Endodermal cell (in vitro differentiated cells): Measurements from ENCODE around the gene TVP23B. TPM values are rescaled to one million over a fixed set of nuclear protein-coding genes. Genes with fewer than 3 reads are reported as not detected.
"Not testable (repeated sequence)": the region's sequence is repeated elsewhere in the genome, so short reads cannot be mapped to it uniquely, and the experiment has no call there.

ENCODE experiments used
- DNase-seq: peaks from one replicate; pipeline ENCODE4 v3.0.0-alpha.2; 2017
- H3K27ac ChIP-seq: 2 replicates; pipeline ENCODE4 v1.5.1; 2013; ENCODE audit warnings: mild to moderate bottlenecking, low read depth, low read length, moderate library complexity
- H3K27me3 ChIP-seq: 2 replicates; pipeline ENCODE4 v1.6.1; 2013; ENCODE audit warnings: mild to moderate bottlenecking, low read length, moderate library complexity; ENCODE audit not compliant: insufficient read depth, control insufficient read depth, poor library complexity, severe bottlenecking
- H3K36me3 ChIP-seq: 2 replicates; pipeline ENCODE4 v1.7.0; 2013; ENCODE audit warnings: mild to moderate bottlenecking, low read length, moderate library complexity; ENCODE audit not compliant: control insufficient read depth, insufficient read depth
- H3K4me1 ChIP-seq: one replicate; pipeline ENCODE4 v1.7.0; 2013; ENCODE audit warnings: low read length; ENCODE audit not compliant: control insufficient read depth, insufficient read depth
- H3K4me3 ChIP-seq: 2 replicates; pipeline ENCODE4 v1.5.1; 2013; ENCODE audit warnings: mild to moderate bottlenecking, low read length, moderate library complexity
- H3K9ac ChIP-seq: 2 replicates; pipeline ENCODE4 v1.6.1; 2013; ENCODE audit warnings: mild to moderate bottlenecking, low read length, moderate library complexity; ENCODE audit not compliant: poor library complexity, severe bottlenecking; ENCODE audit errors: extremely low read depth
- H3K9me3 ChIP-seq: 2 replicates; pipeline ENCODE4 v1.6.1; 2013; ENCODE audit warnings: mild to moderate bottlenecking, low read length, moderate library complexity; ENCODE audit not compliant: control insufficient read depth
- H3K27ac Mint-ChIP-seq: 2 replicates; pipeline ENCODE4 v1.8.0; 2020; ENCODE audit warnings: mixed read lengths
- H3K27me3 Mint-ChIP-seq: 2 replicates; pipeline ENCODE4 v1.8.0; 2021; ENCODE audit warnings: mild to moderate bottlenecking, mixed read lengths; ENCODE audit not compliant: insufficient read depth
- H3K36me3 Mint-ChIP-seq: 2 replicates; pipeline ENCODE4 v1.8.0; 2020; ENCODE audit warnings: low read depth, mixed read lengths
- H3K4me1 Mint-ChIP-seq: 2 replicates; pipeline ENCODE4 v1.8.0; 2020; ENCODE audit warnings: mixed read lengths
- H3K4me3 Mint-ChIP-seq: 2 replicates; pipeline ENCODE4 v1.8.0; 2020; ENCODE audit warnings: mild to moderate bottlenecking, moderate library complexity, mixed read lengths
- H3K9me3 Mint-ChIP-seq: 2 replicates; pipeline ENCODE4 v1.8.0; 2020; ENCODE audit warnings: mild to moderate bottlenecking, mixed read lengths
- WGBS, 2 experiments: methylation state at CpG; one replicate each; pipeline versions ENCODE4 v1.1.5 to v1.1.7; 2013; ENCODE audit warnings: missing lambda C conversion rate in 2 of 2, mixed read lengths in 1 of 2; ENCODE audit not compliant: insufficient coverage in 1 of 2, insufficient read length in 1 of 2; 5-methylcytosine and 5-hydroxymethylcytosine counted together
- total RNA-seq, 2 donors: library from RNA; stranded (reverse); fragmentation: NEBNext Ultra II Directional in 1 of 2; extraction: Animal tissue kit (Norgen Biotek cat#: 25700) in 1 of 2; gene quantifications; 2 replicates in 1 of 2; 3 replicates in 1 of 2; pipeline ENCODE4 v1.2.1, GENCODE V29; 2021

Gene TVP23B
- total RNA-seq, 2 donors from 2014 or later: 28.1 to 39.7 TPM

DNA sequence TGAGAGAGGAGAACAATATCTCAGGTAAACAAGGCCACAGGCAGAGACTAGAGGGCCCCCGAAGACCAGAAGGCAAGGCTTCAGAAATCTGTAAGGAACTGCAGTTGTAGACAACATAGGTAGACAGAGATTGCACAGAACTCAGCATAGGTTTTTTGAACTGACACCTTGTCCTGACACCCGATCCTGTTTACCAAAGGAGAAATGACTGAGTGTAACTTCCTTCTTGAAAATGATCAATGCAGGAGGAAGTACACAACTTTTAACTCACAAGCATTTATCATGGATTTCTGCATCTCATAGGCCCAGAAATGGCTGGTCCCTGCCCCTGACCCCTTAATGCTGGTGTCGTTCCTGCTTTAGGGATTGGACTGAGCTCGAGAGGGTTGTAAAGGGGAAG lies 36.3 kb upstream of the TVP23B start:
- not testable (repeated sequence) for H3K27me3 ChIP-seq, DNase-seq, H3K36me3 Mint-ChIP-seq, H3K4me1 Mint-ChIP-seq, H3K27ac Mint-ChIP-seq, H3K4me3 ChIP-seq, H3K4me3 Mint-ChIP-seq, H3K4me1 ChIP-seq, H3K36me3 ChIP-seq, H3K9me3 Mint-ChIP-seq, H3K27ac ChIP-seq, H3K9me3 ChIP-seq, H3K9ac ChIP-seq, H3K27me3 Mint-ChIP-seq
- WGBS, 2 experiments: 80 to 84% methylated on average over 1 to 4 of the region's 4 CpGs

DNA sequence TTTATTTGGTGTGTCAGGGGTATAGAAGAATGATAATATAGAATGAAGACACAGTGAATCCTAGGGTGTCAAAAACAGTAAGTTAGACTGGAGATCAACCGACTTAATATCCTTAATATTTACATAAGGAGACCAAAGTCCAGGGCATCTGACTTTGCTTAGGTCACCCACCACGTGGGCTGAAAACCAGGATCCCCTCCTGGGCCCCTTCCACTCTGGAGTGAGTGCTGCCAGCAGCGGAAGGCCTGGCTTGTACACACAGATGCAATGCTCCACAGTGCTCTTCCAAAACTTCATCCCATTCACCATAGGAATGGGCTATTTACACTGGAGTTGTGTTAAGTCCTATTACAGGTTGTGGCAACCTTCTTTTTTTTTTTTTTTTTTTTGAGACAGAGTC lies 34.4 kb upstream of the TVP23B start:
- H3K9ac ChIP-seq, H3K9me3 Mint-ChIP-seq, H3K4me3 Mint-ChIP-seq, H3K27me3 ChIP-seq, H3K9me3 ChIP-seq, DNase-seq, H3K4me1 Mint-ChIP-seq, H3K36me3 Mint-ChIP-seq, H3K4me3 ChIP-seq, H3K4me1 ChIP-seq, H3K36me3 ChIP-seq, H3K27me3 Mint-ChIP-seq, H3K27ac Mint-ChIP-seq, H3K27ac ChIP-seq: not testable (repeated sequence)
- 67 to 74% methylated on average over 1 to 3 of the region's 3 CpGs for WGBS, 2 experiments

DNA sequence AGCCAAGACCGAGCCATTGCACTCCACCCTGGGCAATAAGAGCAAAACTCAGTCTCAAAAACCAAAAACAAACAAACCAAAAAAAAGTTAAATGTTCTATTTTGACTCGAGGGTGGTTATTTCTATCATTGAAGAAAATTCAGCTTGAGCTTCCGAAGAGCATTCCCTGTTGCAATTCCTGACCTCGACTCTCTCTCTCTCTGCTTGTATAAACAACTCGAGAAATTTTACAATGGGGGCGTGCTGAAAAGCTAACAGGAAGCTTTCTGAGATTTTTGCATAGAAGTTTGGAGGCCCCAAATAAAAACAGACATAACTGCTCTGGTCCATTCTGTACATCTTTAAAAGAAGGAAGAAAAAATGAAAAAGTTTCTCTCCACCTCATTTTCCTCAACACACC lies 33.5 kb upstream of the TVP23B start:
- H3K4me1 Mint-ChIP-seq, H3K9me3 ChIP-seq, H3K4me3 ChIP-seq, H3K36me3 ChIP-seq, H3K4me3 Mint-ChIP-seq, H3K9ac ChIP-seq, H3K27me3 Mint-ChIP-seq, H3K27me3 ChIP-seq, H3K4me1 ChIP-seq, H3K9me3 Mint-ChIP-seq, H3K27ac ChIP-seq, DNase-seq, H3K27ac Mint-ChIP-seq, H3K36me3 Mint-ChIP-seq: not testable (repeated sequence)
- WGBS, 2 experiments: 92% methylated on average over 4 of the region's 6 CpGs; no CpG with 5 or more reads in 1 of the 2 experiments

DNA sequence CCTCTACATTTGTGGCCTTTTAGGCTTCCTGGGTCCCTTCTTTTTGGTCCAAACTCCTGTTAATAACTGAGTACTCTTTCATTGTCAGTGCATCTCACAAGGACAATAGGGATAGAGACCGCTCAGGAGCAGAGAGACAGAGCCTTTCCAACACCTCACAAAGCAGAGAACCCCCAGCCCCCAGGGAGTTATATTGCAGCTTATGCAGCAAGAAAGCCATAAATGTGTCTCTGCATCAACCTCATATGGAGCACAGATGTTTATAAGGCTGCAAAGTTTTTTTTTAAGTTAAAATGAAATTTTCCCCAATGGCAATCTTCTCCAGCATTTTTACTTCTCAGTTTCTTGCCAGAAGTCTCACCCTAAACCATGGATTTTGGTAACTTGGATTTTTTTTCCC lies 30.7 kb upstream of the TVP23B start:
- not testable (repeated sequence) for H3K27me3 ChIP-seq, H3K9ac ChIP-seq, H3K27ac ChIP-seq, H3K9me3 Mint-ChIP-seq, H3K9me3 ChIP-seq, H3K36me3 Mint-ChIP-seq, H3K36me3 ChIP-seq, DNase-seq, H3K4me3 ChIP-seq, H3K27me3 Mint-ChIP-seq, H3K4me3 Mint-ChIP-seq, H3K4me1 ChIP-seq, H3K27ac Mint-ChIP-seq, H3K4me1 Mint-ChIP-seq
- WGBS, 2 experiments: no CpG with 5 or more reads among the region's 1 CpG

DNA sequence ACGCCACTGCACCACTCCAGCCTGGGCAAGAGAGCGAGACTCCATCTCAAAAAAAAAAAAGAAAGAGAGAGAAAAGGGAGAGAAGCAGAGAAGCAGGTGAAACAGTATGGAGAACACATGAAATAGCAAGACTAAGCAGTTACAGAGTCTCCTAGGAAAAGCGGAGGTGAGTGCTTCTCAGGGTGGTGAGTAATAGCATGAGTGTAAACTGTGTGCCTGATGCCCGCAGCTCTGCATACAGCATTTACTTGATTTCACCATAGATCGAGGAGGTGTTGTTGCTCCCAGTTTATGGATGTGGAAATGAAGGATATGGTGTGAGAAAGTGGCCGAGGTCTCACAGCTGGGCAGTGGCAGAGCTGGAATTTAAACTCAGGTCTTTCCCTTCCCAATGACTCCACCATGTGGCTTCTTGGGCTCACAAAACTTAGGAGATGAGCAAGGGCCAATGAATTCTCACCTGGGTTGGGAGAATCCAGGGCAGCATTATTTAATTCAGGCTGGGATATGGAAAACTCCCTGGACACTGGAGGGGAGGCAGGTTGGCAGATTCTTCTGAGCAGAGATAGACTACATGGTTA lies 27.1 kb upstream of the TVP23B start:
- H3K9me3 Mint-ChIP-seq, H3K9me3 ChIP-seq, H3K4me1 Mint-ChIP-seq, H3K4me3 ChIP-seq, H3K36me3 ChIP-seq, H3K36me3 Mint-ChIP-seq, H3K4me1 ChIP-seq, H3K27ac ChIP-seq, H3K4me3 Mint-ChIP-seq, H3K27ac Mint-ChIP-seq, H3K27me3 ChIP-seq, H3K27me3 Mint-ChIP-seq, H3K9ac ChIP-seq, DNase-seq: not testable (repeated sequence)
- WGBS, 2 experiments: 86 to 95% methylated on average over 2 to 3 of the region's 6 CpGs

DNA sequence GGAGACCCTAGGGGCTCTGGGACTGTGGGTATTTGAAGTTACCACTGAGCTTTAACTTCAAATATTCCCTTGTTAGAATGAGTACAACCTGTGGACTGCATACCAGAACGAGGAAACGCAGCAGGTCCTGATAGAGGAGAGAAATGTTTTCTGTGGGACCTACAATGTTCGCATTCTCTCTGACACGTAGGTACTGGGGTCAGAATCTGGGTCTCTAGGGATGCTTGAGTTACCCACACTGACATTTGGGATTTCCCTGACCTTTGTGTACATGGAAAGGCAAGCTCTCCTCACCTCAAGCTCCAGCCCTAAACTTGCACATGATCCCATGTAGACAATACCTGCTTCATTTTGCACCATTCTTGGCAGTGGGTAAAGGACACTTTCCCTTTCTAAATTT lies 25.0 kb upstream of the TVP23B start:
- not testable (repeated sequence) for H3K9me3 Mint-ChIP-seq

DNA sequence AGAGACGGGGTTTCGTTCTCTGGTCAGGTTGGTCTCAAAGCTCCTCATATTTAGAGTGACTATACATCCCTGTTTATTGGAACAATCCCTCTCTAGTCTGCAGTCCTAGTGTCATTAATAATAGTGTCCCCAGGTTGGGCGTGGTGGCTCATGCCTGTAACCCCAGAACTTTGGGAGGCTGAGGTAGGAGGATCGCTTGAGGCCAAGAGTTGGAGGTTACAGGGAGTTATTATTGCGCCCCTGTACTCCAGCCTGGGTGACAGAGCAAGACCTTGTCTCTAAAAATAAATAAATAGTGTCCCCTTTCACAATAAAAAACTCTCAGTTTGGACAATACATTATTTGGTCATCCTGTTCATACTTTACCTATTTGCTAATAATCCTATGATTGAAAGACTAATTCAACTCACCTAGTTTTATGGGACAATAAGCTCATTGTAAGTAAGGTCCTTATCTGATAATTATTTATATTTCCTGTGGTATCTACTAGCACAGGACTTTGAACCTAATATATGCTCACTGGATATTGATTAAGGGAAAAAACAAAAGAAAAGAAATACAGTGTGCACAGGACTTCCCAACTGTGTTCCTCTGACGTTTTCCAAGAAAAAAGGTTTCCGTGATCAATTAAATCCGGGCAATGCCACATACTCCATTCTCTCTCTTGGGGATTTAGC lies 23.5 kb upstream of the TVP23B start:
- not testable (repeated sequence) for H3K4me1 ChIP-seq, DNase-seq, H3K9me3 ChIP-seq, H3K4me3 Mint-ChIP-seq, H3K4me3 ChIP-seq, H3K27me3 Mint-ChIP-seq, H3K36me3 Mint-ChIP-seq, H3K9ac ChIP-seq, H3K4me1 Mint-ChIP-seq, H3K36me3 ChIP-seq, H3K9me3 Mint-ChIP-seq, H3K27ac ChIP-seq, H3K27ac Mint-ChIP-seq, H3K27me3 ChIP-seq
- 89% methylated on average over 3 to 8 of the region's 8 CpGs for WGBS, 2 experiments

More for the DNA sequence above, 25.0 kb upstream of the TVP23B start:
- H3K36me3 Mint-ChIP-seq, DNase-seq, H3K9me3 ChIP-seq, H3K4me1 ChIP-seq, H3K27me3 ChIP-seq, H3K4me3 ChIP-seq, H3K27ac Mint-ChIP-seq, H3K36me3 ChIP-seq, H3K4me1 Mint-ChIP-seq, H3K4me3 Mint-ChIP-seq, H3K27me3 Mint-ChIP-seq, H3K9ac ChIP-seq, H3K27ac ChIP-seq: not testable (repeated sequence)
- WGBS, 2 experiments: 82% methylated on average over 4 of the region's 4 CpGs; no CpG with 5 or more reads in 1 of the 2 experiments
